HepG2 (cell line): ENCODE data around the gene STARD10. TPM values are rescaled to one million over a fixed set of nuclear protein-coding genes. Genes with fewer than 3 reads are reported as not detected.

Experiments used
- ARNT ChIP-seq: fragments of 450-650 bp; IDR thresholded peaks from 2 replicates; pipeline ENCODE4 v1.6.1; 2017
- CENPT ChIP-seq: sonication (generic); formaldehyde crosslinking; IDR thresholded peaks from 2 replicates; pipeline ENCODE4 v1.8.0; 2022; ENCODE audit warnings: low read depth, mild to moderate bottlenecking, moderate library complexity, missing genetic modification reagents
- FOXM1 ChIP-seq: sonication (generic); formaldehyde crosslinking; IDR thresholded peaks from 2 replicates; pipeline ENCODE4 v1.5.0; 2020; ENCODE audit warnings: missing genetic modification reagents
- KDM5B ChIP-seq: sonication (generic); formaldehyde crosslinking; IDR thresholded peaks from 2 replicates; pipeline ENCODE4 v1.4.0; 2020; ENCODE audit warnings: missing genetic modification reagents, mild to moderate bottlenecking, borderline replicate concordance
- KLF12 ChIP-seq: sonication (generic); formaldehyde crosslinking; IDR thresholded peaks from 2 replicates; pipeline ENCODE4 v1.4.0; 2020; ENCODE audit warnings: missing genetic modification reagents, borderline replicate concordance
- NFIB ChIP-seq: sonication (generic); formaldehyde crosslinking; IDR thresholded peaks from 2 replicates; pipeline ENCODE4 v1.9.0; 2021; ENCODE audit warnings: missing genetic modification reagents, mild to moderate bottlenecking, borderline replicate concordance
- POLR2G ChIP-seq: fragments of 200-400 bp; formaldehyde crosslinking; IDR thresholded peaks from 2 replicates; pipeline ENCODE4 v1.6.1; 2018; ENCODE audit warnings: mild to moderate bottlenecking, low read depth, low read length, moderate library complexity
- SRSF1 ChIP-seq: fragments of 200-400 bp; formaldehyde crosslinking; optimal IDR thresholded peaks from 2 replicates; pipeline ENCODE3; 2017; ENCODE audit warnings: mild to moderate bottlenecking, low read depth, low read length, moderate library complexity
- TAF15 ChIP-seq: fragments of 200-400 bp; formaldehyde crosslinking; IDR thresholded peaks from one replicate; pipeline ENCODE4 v1.6.1; 2018; ENCODE audit warnings: mild to moderate bottlenecking, low read depth, low read length; ENCODE audit not compliant: poor library complexity, severe bottlenecking
- ZFP37 ChIP-seq: sonication (generic); formaldehyde crosslinking; IDR thresholded peaks from 2 replicates; pipeline ENCODE4 v1.4.0; 2020; ENCODE audit warnings: missing genetic modification reagents, borderline replicate concordance
- ZFY ChIP-seq: sonication (generic); formaldehyde crosslinking; IDR thresholded peaks from 2 replicates; pipeline ENCODE4 v1.4.0; 2020; ENCODE audit warnings: missing genetic modification reagents
- ZMYM3 ChIP-seq: sonication (generic); formaldehyde crosslinking; IDR thresholded peaks from 2 replicates; pipeline ENCODE4 v1.5.1; 2020; ENCODE audit warnings: mild to moderate bottlenecking, missing genetic modification reagents
- ZNF510 ChIP-seq: sonication (generic); formaldehyde crosslinking; IDR thresholded peaks from 2 replicates; pipeline ENCODE4 v1.4.0; 2020; ENCODE audit warnings: low read depth, mild to moderate bottlenecking, missing genetic modification reagents
- ZNF766 ChIP-seq: sonication (generic); formaldehyde crosslinking; IDR thresholded peaks from 2 replicates; pipeline ENCODE4 v1.5.0; 2020; ENCODE audit warnings: missing genetic modification reagents, borderline replicate concordance
- polyA plus RNA-seq, 8 experiments: library from polyadenylated mRNA; depleted of rRNA in 3 of 8; stranded (reverse) in 7 of 8; unstranded in 1 of 8; fragments of >200 nt; fragmentation: Illumina TruSeq in 4 of 8; extraction: Trizol in 4 of 8; gene quantifications; 2 replicates each; pipeline versions ENCODE4 v1.2.1 to v1.2.3, GENCODE V29; 2011 to 2016; ENCODE audit warnings: low read depth in 4 of 8, missing spikeins in 1 of 8, mixed read lengths in 1 of 8; ENCODE audit not compliant: insufficient read depth in 1 of 8
- total RNA-seq, 5 experiments: library from RNA; depleted of rRNA; stranded (reverse); fragments of >200 nt; fragmentation: Illumina TruSeq; extraction: Trizol; gene quantifications; 2 replicates each; pipeline ENCODE4 v1.2.3, GENCODE V29; 2016; ENCODE audit warnings: low read depth in 1 of 5
- TF ChIP-seq, protein P1 (sequence below): sonication (generic); formaldehyde crosslinking; IDR thresholded peaks from 2 replicates; pipeline ENCODE4 v1.4.0; 2020; ENCODE audit warnings: low read depth, missing genetic modification reagents
- TF ChIP-seq, protein P2 (sequence below): fragments of 450-650 bp; IDR thresholded peaks from 2 replicates; pipeline ENCODE4 v1.6.1; 2017
- TF ChIP-seq, protein P3 (sequence below): sonication (generic); formaldehyde crosslinking; IDR thresholded peaks from 2 replicates; pipeline ENCODE4 v1.4.0; 2020; ENCODE audit warnings: missing genetic modification reagents, borderline replicate concordance
- TF ChIP-seq, protein P4 (sequence below): sonication (generic); formaldehyde crosslinking; IDR thresholded peaks from 2 replicates; pipeline ENCODE4 v1.5.0; 2020; ENCODE audit warnings: missing genetic modification reagents

The STARD10 gene
- total and polyA plus RNA-seq, 2 of the 13 experiments (the other 11 are each of a cell fraction or from before 2014, with no cell fraction given) = 260 to 341 TPM

DNA sequence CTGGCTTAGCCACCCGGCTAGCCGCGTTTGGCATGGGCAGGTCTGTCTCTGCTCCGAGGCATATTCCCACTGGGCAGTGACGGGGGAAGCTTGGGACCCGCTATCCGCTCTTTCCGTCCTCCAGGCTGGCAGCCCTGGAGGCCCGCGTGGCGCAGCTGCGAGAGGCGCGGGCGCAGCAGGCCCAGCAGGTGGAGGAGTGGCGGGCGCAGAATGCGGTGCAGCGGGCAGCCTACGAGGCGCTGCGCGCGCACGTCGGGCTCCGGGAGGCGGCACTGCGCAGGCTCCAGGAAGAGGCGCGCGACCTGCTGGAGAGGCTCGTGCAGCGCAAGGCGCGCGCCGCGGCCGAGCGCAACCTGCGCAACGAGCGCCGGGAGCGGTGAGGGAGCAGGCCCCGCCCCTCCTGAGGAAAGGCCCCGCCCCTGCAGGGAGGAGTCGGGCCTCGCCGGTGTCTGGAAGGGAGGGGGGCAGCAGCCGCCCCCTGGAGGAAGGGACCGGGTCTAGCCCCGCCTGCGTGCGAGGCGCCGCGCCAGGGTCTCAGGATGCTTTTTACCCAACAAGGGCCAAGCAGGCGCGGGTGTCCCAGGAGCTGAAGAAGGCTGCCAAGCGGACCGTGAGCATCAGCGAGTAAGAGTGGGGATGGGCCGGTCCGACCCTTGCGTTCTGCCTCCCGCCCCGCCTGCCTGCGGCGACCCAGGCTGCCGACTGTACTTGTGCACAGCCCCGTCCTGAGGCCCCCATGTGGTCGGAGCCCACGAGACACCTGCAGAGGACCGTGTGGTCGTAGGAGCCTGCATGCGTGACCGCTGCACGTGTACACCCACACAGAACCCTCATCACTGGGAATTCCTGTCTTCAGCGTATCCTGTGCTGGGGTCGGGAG is 28.3 kb upstream of the STARD10 start (continued):
- TF ChIP-seq, protein P1, sequence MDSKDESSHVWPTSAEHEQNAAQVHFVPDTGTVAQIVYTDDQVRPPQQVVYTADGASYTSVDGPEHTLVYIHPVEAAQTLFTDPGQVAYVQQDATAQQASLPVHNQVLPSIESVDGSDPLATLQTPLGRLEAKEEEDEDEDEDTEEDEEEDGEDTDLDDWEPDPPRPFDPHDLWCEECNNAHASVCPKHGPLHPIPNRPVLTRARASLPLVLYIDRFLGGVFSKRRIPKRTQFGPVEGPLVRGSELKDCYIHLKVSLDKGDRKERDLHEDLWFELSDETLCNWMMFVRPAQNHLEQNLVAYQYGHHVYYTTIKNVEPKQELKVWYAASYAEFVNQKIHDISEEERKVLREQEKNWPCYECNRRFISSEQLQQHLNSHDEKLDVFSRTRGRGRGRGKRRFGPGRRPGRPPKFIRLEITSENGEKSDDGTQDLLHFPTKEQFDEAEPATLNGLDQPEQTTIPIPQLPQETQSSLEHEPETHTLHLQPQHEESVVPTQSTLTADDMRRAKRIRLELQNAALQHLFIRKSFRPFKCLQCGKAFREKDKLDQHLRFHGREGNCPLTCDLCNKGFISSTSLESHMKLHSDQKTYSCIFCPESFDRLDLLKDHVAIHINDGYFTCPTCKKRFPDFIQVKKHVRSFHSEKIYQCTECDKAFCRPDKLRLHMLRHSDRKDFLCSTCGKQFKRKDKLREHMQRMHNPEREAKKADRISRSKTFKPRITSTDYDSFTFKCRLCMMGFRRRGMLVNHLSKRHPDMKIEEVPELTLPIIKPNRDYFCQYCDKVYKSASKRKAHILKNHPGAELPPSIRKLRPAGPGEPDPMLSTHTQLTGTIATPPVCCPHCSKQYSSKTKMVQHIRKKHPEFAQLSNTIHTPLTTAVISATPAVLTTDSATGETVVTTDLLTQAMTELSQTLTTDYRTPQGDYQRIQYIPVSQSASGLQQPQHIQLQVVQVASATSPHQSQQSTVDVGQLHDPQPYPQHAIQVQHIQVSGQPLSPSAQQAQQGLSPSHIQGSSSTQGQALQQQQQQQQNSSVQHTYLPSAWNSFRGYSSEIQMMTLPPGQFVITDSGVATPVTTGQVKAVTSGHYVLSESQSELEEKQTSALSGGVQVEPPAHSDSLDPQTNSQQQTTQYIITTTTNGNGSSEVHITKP (CRISPR knock-in tag) = no peak
- TF ChIP-seq ZFP37 (CRISPR knock-in tag) (no peak), ZNF510 (no peak), FOXM1 (no peak), ZFY (CRISPR knock-in tag) (peak; percentile 74; the same call in 1 of the 2 replicates), POLR2G (0 out of 2 replicates have a peak, but pooled peaks have one; percentile 56), KDM5B (CRISPR knock-in tag) (peak; percentile 72; the same call in 1 of the 2 replicates), TAF15 (no peak), KLF12 (CRISPR knock-in tag) (no peak), ARNT (no peak), NFIB (CRISPR knock-in tag) (no peak), SRSF1 (peak; percentile 58), ZMYM3 (no peak), CENPT (CRISPR knock-in tag) (0 out of 2 replicates have a peak, but pooled peaks have one; percentile 21), ZNF766 (CRISPR knock-in tag) (no peak)
- TF ChIP-seq, protein P2, sequence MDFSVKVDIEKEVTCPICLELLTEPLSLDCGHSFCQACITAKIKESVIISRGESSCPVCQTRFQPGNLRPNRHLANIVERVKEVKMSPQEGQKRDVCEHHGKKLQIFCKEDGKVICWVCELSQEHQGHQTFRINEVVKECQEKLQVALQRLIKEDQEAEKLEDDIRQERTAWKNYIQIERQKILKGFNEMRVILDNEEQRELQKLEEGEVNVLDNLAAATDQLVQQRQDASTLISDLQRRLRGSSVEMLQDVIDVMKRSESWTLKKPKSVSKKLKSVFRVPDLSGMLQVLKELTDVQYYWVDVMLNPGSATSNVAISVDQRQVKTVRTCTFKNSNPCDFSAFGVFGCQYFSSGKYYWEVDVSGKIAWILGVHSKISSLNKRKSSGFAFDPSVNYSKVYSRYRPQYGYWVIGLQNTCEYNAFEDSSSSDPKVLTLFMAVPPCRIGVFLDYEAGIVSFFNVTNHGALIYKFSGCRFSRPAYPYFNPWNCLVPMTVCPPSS = no peak
- TF ChIP-seq, protein P3, sequence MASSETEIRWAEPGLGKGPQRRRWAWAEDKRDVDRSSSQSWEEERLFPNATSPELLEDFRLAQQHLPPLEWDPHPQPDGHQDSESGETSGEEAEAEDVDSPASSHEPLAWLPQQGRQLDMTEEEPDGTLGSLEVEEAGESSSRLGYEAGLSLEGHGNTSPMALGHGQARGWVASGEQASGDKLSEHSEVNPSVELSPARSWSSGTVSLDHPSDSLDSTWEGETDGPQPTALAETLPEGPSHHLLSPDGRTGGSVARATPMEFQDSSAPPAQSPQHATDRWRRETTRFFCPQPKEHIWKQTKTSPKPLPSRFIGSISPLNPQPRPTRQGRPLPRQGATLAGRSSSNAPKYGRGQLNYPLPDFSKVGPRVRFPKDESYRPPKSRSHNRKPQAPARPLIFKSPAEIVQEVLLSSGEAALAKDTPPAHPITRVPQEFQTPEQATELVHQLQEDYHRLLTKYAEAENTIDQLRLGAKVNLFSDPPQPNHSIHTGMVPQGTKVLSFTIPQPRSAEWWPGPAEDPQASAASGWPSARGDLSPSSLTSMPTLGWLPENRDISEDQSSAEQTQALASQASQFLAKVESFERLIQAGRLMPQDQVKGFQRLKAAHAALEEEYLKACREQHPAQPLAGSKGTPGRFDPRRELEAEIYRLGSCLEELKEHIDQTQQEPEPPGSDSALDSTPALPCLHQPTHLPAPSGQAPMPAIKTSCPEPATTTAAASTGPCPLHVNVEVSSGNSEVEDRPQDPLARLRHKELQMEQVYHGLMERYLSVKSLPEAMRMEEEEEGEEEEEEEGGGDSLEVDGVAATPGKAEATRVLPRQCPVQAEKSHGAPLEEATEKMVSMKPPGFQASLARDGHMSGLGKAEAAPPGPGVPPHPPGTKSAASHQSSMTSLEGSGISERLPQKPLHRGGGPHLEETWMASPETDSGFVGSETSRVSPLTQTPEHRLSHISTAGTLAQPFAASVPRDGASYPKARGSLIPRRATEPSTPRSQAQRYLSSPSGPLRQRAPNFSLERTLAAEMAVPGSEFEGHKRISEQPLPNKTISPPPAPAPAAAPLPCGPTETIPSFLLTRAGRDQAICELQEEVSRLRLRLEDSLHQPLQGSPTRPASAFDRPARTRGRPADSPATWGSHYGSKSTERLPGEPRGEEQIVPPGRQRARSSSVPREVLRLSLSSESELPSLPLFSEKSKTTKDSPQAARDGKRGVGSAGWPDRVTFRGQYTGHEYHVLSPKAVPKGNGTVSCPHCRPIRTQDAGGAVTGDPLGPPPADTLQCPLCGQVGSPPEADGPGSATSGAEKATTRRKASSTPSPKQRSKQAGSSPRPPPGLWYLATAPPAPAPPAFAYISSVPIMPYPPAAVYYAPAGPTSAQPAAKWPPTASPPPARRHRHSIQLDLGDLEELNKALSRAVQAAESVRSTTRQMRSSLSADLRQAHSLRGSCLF (CRISPR knock-in tag) = no peak
- TF ChIP-seq, protein P4, sequence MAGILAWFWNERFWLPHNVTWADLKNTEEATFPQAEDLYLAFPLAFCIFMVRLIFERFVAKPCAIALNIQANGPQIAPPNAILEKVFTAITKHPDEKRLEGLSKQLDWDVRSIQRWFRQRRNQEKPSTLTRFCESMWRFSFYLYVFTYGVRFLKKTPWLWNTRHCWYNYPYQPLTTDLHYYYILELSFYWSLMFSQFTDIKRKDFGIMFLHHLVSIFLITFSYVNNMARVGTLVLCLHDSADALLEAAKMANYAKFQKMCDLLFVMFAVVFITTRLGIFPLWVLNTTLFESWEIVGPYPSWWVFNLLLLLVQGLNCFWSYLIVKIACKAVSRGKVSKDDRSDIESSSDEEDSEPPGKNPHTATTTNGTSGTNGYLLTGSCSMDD (CRISPR knock-in tag) = no peak
